GM23338 (cell line): Measurements from ENCODE around the gene SHPK.
"Not testable (repeated sequence)": the region's sequence is repeated elsewhere in the genome, so short reads cannot be mapped to it uniquely, and the experiment has no call there.

Experiments used
- CREB1 ChIP-seq: fragments of 250-450 bp; sonication (Bioruptor Pico); IDR thresholded peaks from 2 replicates; pipeline ENCODE4 v1.5.0; 2020; ENCODE audit warnings: low read depth, mild to moderate bottlenecking, moderate library complexity
- CTCF ChIP-seq, 2 experiments: fragments of 200-600 bp in 1 of 2; sonication (generic) in 1 of 2; conservative IDR thresholded peaks; 2 replicates each; pipeline versions ENCODE4 v1.5.1 to v1.6.1; 2016 to 2017; ENCODE audit warnings: antibody characterized with exemption in 2 of 2, low read depth in 2 of 2, mild to moderate bottlenecking in 2 of 2, moderate library complexity in 1 of 2
- EZH2 ChIP-seq: fragments of 200-600 bp; sonication (generic); IDR thresholded peaks from one replicate; pipeline ENCODE4 v1.8.0; 2017; ENCODE audit warnings: antibody characterized with exemption, mild to moderate bottlenecking, low read depth; ENCODE audit not compliant: unreplicated experiment
- EZH2phosphoT487 ChIP-seq: fragments of 200-600 bp; sonication (generic); IDR thresholded peaks from one replicate; pipeline ENCODE4 v1.8.1; 2018; ENCODE audit warnings: antibody characterized with exemption; ENCODE audit not compliant: unreplicated experiment
- JUNB ChIP-seq: IDR thresholded peaks from one replicate; pipeline ENCODE4 v1.6.1; 2016; ENCODE audit warnings: antibody characterized with exemption; ENCODE audit not compliant: unreplicated experiment
- NANOG ChIP-seq: IDR thresholded peaks from 2 replicates; pipeline ENCODE4 v1.6.1; 2016; ENCODE audit warnings: antibody characterized with exemption, borderline replicate concordance
- POLR2AphosphoS5 ChIP-seq: IDR thresholded peaks from 2 replicates; pipeline ENCODE4 v1.6.1; 2016; ENCODE audit warnings: antibody characterized with exemption, low read depth
- REST ChIP-seq: IDR thresholded peaks from one replicate; pipeline ENCODE4 v1.6.1; 2018; ENCODE audit warnings: antibody characterized with exemption; ENCODE audit not compliant: unreplicated experiment
- ZNF331 ChIP-seq: fragments of 250-450 bp; sonication (Bioruptor Pico); IDR thresholded peaks from 2 replicates; pipeline ENCODE4 v1.5.0; 2020; ENCODE audit warnings: low read depth, mild to moderate bottlenecking, moderate library complexity

GRCh38 chr17:3578667-3579066, 57.4 kb downstream of the SHPK start:
- not testable (repeated sequence) for TF ChIP-seq CTCF (conservative IDR thresholded peaks at IDR 0.05; ENCODE audit: low read depth in 2 of 2); EZH2phosphoT487; EZH2; POLR2AphosphoS5; CREB1 (CRISPR knock-in tag); NANOG; JUNB; ZNF331 (CRISPR knock-in tag); REST
